Suprapubic skin (tissue), 3 donors: ENCODE results near the gene RETREG1.

Source experiments
- CTCF ChIP-seq, 2 donors: fragments of 200-600 bp in 1 of 2; fragments of 450-650 bp in 1 of 2; sonication (generic) in 1 of 2; IDR thresholded peaks; one replicate each; pipeline ENCODE4 v1.5.1; 2016 to 2019; ENCODE audit warnings: antibody characterized with exemption in 2 of 2, mild to moderate bottlenecking in 1 of 2, moderate library complexity in 1 of 2
- EP300 ChIP-seq: sonication (generic); formaldehyde crosslinking; IDR thresholded peaks from one replicate; pipeline ENCODE4 v1.6.1; 2017; ENCODE audit warnings: antibody characterized with exemption
- POLR2A ChIP-seq, 2 donors: fragments of 450-650 bp; IDR thresholded peaks; one replicate each; pipeline ENCODE4 v1.6.1; 2017; ENCODE audit warnings: antibody characterized with exemption in 2 of 2, mild to moderate bottlenecking in 2 of 2, moderate library complexity in 2 of 2

- TF ChIP-seq CTCF (IDR thresholded peaks at IDR 0.05) = no peak
- no peak for TF ChIP-seq EP300
- no peak for TF ChIP-seq POLR2A (IDR thresholded peaks at IDR 0.05)
Observed at GRCh38 chr5:16457853-16458252, 158.9 kb downstream of the RETREG1 start.
